HG03039 (cell line): ENCODE data around the gene RIN3.
"Not testable (repeated sequence)": the region's sequence is repeated elsewhere in the genome, so short reads cannot be mapped to it uniquely, and the experiment has no call there.

Source experiments
- ATAC-seq: cut with Tn5 transposase; IDR thresholded peaks from one replicate; pipeline ENCODE4 v1.9.1; 2021; ENCODE audit warnings: mild to moderate bottlenecking, moderate library complexity; ENCODE audit not compliant: unreplicated experiment

The RIN3 gene

GRCh38 chr14:92659765-92660561, 146.4 kb downstream of the RIN3 start:
- no peak for ATAC-seq

- no peak for ATAC-seq
Observed at GRCh38 chr14:92660571-92660970, 147.0 kb downstream of the RIN3 start.

GRCh38 chr14:92663049-92663448, 149.5 kb downstream of the RIN3 start:
- no peak for ATAC-seq

GRCh38 chr14:92665661-92666110, 152.1 kb downstream of the RIN3 start:
- ATAC-seq: no peak

- no peak for ATAC-seq
Observed at GRCh38 chr14:92666251-92666650, 152.7 kb downstream of the RIN3 start.

GRCh38 chr14:92668276-92668973, 154.8 kb downstream of the RIN3 start:
- no peak for ATAC-seq

- no peak for ATAC-seq
Observed at GRCh38 chr14:92670160-92670559, 156.6 kb downstream of the RIN3 start.

GRCh38 chr14:92670643-92671366, 157.2 kb downstream of the RIN3 start:
- no peak for ATAC-seq

GRCh38 chr14:92673601-92674150, 160.1 kb downstream of the RIN3 start:
- no peak for ATAC-seq

GRCh38 chr14:92675421-92675820, 161.8 kb downstream of the RIN3 start:
- no peak for ATAC-seq

GRCh38 chr14:92675976-92676375, 162.4 kb downstream of the RIN3 start:
- ATAC-seq: no peak

GRCh38 chr14:92676403-92677086, 163.0 kb downstream of the RIN3 start:
- no peak for ATAC-seq

- ATAC-seq: peak; percentile 71
Observed at GRCh38 chr14:92677087-92677668, 163.6 kb downstream of the RIN3 start.

GRCh38 chr14:92677955-92678354, 164.4 kb downstream of the RIN3 start:
- no peak for ATAC-seq

- no peak for ATAC-seq
Observed at GRCh38 chr14:92678766-92679165, 165.2 kb downstream of the RIN3 start.

- ATAC-seq: no peak
Observed at GRCh38 chr14:92679246-92679645, 165.7 kb downstream of the RIN3 start.

- ATAC-seq: not testable (repeated sequence)
Observed at GRCh38 chr14:92680330-92680729, 166.7 kb downstream of the RIN3 start.

GRCh38 chr14:92680781-92681650, 167.4 kb downstream of the RIN3 start:
- ATAC-seq: no peak

- no peak for ATAC-seq
Observed at GRCh38 chr14:92683041-92683440, 169.5 kb downstream of the RIN3 start.
